Activated CD4-positive, CD25-positive, alpha-beta regulatory T cell treated with anti-CD3 and anti-CD28 coated beads, Interleukin-2, amount 50 U/mL, for 72 hours (primary cell): ENCODE data around the gene TNS4.

Source experiments
- DNase-seq: peaks from one replicate; pipeline ENCODE4 v3.0.0; 2021

The TNS4 gene

DNA sequence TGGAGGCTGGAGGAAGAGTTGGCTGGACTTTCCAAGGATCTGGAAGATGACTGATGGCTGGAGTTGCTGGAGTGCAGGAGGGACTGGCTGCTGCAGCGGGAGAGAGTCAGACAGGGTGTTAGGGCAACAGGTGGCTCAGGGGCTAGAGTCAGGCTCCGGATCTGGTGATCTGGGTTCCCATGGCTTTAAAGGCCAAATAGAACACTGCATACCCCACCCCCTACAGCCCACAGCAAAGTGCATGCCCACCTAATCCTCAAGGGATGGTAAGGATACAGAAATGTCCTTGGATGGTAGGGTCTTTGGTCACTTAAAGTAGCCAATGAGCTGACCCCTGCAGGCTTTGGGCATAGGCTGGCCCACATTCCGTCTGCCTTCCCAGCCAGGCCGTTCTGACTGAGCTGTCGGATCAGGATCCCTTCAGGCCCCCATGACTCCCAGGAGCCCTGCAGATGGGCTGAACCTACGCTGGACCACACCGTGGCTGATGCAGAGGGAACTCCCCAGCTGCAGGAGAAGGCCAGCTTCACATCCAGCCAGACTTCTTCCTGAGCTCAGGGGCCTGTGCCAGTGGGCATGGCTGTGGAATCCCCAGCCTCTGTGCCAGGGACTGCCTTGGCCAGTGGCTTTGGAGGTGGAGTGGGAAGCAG lies 13.9 kb downstream of the TNS4 start:
- DNase-seq, result no peak

DNA sequence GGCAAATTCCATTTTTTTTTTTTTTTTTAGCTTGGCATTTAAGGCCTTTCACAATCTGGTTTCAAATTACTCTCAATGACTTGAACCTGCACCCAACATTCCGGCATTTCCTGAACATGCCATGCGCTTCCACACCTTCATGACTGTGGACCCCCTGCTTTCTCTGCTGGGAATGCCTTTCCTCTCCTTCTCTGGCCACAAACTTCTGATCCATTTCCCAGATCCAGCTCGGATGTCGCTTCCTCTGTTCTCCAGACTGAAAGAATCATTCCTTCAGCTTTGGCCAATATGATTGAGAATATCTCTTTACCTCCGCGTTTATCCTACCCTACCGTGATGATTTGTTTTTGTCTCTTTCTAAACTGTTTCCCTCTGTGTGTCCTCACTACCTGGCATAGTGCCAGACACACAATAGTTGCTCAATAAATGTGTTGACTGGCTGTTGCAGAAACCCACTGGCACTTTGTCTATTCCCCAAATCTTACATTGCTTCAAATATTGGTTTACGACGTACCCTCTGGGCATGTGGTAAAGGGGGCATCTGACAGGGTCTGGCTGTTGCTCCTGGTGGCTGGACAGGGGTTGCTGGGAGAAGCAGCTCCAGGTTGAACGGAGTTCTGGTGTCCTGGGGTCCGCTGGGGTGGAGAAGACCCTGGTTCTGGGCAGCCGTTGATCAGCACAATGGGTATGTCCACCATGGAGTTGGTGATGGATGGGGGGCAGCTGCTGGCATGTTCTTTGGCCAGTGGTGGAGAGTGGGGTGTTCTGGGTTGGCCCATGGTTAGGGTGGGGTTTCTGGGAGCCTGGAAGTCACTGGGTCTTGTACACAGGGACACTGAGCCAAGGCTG lies 14.7 kb downstream of the TNS4 start:
- no peak for DNase-seq

DNA sequence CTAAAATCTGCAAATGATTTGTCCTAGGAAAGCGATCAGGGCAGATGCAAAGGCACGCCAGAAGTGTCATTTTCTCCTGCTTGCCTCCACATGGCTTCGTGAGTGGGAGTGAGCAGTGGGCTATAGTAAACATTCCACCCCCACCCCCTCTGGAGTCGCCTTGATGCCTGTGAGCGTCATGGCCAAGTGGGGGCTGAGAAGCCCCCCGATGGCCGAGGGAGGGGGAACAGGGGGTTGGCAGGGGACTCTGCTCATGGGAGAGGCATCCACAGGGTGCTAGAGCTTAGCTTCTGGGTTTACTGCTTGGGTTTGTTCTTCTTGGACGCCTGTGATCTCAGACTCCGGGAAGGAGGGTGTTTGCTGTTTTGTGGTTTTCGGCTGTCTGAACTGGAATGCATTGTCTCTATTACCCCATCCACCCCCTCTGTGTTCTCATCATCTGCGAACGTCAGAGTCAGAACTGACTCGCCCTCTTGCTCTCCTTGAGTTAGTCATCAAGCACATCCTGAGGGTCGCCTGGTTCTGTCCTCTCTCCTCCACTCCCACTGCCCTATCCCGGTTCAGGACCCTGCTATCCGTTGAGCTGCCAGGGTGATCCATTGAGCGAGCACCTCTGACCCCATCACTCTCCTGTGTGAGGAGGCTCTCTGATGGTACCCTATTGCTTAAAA lies 15.4 kb downstream of the TNS4 start:
- DNase-seq, result no peak

DNA sequence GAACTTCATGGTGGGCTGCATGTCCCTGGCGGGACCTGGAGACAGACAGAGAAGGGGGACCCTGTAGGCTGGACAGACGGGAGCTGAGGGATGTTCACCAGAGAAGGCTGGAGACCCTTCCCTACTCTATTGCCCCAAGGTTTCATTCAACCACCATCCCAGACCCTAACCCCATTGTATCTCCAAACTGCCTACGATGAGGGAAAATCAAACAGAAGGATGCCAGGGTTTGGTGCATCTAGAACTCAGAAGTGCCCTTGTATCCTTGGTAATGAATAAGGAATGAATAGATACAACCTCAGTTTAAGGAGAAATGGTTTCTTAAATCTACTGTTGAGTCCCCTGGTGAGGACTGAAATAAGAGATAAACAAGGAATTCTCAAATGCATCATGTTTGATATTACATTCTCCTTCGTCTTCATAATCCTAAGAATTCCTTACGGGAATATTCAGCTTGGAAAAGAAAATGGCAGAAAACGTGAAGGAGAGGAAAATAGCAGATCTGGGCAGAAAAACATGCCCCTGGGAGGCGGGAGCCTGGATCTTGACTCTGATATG lies 16.4 kb downstream of the TNS4 start:
- no peak for DNase-seq

DNA sequence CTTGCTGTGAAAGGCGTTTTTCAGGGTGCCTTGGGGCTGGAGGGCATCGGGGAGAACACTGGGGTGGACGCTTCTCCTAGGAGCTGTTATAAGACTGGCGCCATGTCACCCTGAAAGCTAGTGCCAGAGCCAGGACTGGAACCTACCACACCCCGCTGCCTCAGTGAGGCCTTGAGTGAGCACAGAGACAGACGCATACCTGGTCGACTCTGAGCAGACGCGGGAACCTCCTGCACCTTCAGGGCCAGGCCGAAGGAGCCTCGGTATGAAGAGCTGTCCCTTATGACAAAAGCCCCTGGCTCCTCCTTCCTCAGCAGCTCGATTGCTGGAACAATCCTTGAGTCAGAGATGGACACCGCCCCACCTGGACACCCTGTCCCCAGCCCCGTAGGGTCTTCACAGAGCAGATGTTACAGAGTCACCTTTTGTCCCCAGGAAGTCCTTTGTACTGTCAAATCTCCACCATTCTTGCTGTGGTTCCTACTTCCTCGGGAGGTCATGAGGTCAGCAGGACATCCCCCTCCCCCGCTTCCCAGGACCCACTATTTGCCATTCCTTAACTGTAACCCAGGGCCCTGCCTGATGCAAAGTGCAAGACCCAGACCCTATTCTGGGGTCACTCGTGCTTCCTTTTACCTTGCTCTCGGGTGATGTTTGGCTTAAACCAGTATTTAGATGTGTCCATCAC lies 17.0 kb downstream of the TNS4 start:
- DNase-seq, result no peak

DNA sequence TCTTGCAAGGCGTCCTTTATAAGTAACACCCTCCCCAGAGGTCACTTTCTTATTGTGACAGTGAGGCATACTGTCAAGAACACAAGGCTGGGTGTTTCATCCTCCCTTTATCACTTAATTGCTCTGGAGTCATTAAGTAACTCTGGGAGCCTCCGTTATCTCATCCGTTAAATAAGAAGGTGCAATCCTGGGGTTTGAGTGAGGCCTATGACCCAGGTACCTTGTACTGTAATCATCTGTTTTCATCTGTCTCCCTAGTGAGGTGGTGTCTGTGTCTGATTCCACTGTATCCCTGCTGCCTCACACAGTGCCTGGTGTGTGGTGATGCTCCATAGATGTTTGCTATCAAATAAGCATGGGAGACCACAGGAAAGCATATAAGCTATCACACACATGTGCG lies 17.7 kb downstream of the TNS4 start:
- DNase-seq, result no peak

DNA sequence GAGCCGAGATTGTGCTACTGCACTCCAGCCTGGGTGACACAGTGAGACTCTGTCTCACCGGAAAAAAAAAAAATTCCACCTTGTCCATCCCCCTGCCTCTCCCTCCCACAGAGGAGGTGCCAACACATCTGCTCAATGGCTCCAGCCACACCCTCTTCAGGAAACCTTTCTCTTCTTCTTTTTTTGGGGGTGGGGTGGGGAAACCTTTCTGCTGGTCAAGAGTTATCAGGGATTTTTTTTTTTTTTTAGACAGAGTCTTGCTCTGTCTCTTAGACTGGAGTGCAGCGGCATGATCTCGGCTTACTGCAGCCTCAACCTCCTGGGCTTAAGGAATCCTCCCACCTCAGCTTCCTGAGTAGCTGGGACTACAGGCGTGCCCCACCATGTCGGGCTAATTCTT lies 18.7 kb downstream of the TNS4 start:
- DNase-seq, result no peak

DNA sequence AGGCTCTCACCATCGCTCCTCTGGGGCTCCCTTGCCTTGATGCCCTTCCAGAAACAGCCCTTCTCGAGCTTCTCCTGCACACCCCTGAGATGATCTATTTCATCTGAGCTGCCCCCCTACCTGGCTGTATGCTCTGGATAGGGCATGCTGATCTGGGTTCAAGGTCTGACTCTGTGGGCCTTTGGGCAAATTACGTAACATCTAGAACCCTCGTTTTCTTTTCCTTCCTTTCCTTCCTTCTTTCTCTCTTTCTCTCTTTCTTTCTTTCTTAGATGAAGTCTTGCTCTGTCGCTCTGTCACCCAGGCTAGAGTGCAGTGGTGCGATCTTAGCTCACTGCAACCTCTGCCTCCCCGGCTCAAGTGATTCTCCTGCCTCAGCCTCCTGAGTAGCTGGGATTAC lies 20.3 kb downstream of the TNS4 start:
- DNase-seq, result no peak

DNA sequence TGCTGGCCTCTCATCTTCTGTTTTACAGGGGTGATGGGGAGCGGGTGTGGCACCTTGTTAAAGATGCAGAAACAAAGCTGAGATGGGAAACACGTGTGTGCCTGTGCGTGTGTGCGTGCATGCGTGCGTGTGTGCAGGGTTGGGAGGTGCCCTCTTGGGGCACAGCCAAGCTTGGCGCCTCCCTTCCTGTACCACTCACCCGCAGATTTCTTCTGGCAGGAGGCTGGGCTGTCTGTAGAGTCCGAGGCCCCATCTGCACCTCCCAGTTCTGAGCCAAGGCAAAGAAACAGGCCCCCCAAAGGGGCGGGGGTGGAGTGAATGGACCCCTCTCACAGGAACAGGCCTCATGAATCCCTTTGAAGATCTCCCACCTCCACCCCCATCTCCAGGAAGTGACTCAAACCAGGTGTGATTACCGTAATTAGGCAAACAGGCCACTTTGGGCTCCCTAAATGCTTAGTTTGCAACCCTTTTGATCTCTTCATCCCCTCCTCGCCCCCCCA lies 20.9 kb downstream of the TNS4 start:
- DNase-seq, result peak; percentile 71

DNA sequence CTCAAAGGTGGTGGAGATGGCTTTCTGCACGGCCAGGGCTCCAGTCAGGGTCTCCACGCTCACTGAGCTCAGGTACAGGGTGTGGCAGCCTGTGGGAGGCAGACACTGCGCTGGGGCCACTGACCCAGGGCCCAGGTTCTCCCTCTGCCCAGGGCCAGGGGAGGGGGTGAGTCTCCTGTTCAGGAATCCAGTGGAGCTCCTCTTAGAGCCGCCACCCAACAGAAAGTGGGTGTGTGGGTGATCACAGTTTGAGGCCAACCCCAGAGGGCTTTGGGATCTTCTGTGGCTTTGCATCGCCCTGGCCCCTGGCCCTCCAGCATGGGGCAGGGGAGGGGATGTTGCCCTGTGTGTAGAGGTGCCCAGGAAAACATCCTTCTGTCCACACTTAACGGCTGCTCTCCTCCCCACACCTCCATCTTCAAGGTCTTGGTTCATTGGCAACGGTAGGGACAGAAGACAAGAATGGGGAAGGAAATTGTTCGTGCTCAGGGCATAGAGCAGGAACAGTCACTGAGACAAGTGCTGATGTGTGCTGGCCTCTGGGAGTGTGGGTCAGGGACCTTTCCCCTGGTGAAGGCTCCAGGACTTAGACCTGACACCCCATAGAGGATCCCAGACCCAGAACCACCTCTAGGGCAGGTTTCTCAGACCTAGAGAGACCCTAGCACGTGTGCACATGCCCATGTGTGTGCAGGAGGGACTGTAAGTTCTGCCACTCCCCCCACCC lies 21.5 kb downstream of the TNS4 start:
- DNase-seq, result no peak

DNA sequence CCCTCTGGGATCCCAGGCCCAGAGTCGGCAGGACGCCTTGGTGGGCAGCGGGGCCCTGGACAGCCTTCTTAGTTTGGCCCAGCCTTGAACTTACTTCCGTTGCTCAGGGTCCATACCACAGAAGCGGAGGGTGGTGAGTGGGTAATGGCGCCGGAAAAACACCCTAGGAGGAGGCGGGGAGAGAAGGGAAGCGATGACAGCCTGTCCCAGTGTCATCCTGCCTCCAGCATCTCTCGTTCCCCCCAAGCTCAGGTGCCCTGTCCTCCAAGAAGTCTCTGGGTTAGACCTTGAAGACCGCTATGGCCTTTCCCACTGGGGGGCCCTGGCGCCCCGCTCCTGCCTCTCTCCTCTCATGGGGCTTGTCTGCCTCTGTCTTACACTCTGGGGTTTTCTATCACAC lies 22.9 kb downstream of the TNS4 start:
- DNase-seq, result no peak

DNA sequence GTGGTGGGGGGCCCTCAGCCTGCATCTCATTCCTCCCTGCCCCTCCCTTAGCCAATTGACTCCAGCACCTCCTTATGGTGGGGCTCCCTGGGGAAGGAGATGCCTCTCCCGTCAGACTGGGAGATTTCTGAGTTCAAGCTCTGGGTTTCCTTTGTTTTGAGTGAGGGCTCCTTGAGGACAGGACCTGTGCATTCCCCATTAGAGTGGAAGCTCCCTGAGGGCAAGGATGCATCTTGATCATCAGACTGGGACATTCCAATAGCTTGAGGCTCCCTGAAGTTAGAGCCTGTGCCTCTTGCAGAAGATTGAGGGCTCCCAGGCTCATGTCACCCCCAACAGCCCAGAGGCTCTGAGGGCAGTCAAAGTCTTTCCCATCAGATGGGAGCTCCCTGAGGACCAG lies 23.6 kb downstream of the TNS4 start:
- no peak for DNase-seq

DNA sequence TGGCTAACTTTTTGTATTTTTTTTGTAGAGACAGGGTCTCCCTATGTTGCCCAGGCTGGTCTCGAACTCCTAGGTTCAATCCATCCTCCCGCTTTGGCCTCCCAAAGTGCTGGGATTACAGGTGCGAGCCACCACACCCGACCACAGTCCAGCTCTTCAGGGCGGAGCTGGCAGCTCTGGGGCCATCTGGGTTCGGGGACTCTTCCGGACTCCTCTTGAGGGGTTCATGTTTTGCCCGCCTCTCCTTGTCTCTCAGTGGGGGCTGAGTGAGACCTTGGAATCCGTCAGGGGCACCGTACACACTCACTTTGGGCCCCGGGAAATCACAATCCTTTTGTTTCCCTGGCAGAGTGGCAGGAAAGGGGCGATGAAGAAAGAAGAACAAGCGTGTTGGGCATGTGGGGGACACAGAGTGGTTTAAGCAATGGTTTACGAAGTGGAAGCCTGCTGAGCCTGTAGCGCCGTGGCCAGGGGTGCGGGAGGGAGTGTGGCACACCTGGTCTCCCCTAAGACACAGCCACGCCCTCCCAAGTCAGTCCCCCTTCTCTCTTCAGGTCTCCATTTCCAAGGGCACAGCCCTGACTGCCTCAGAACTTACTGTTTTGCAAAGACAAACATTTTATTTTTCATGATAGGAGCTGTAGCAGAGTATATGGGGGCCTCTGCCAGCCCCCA lies 26.1 kb downstream of the TNS4 start:
- no peak for DNase-seq

DNA sequence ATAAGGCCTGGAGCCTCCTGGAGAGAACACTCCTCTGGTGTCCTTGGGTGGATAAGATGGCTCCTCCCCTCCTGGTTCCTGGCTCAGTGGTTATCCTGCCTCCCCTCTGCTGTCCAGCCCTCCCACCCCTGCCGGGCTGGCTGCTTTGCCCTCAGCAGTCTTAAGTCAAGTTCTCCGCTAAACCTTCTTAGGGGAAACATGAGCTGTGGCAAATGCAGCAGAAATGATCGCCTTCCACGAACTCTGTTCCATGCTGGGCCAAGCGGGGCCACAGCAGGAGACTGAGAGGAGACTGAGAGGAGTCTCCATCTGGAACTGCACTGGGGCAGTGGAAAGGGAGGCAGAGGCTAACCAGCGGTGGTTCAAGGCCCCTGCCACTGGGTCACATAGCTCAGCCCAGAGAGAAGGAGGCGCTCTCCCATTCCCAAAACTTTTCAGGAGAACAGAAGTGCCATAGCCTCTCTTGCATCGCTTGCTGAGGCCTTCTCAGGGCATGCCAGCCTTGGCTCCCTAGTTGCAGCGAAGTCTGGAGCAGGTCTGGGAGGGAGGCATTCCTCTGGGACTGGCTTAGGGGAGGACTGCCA lies 26.9 kb downstream of the TNS4 start:
- DNase-seq, result no peak

DNA sequence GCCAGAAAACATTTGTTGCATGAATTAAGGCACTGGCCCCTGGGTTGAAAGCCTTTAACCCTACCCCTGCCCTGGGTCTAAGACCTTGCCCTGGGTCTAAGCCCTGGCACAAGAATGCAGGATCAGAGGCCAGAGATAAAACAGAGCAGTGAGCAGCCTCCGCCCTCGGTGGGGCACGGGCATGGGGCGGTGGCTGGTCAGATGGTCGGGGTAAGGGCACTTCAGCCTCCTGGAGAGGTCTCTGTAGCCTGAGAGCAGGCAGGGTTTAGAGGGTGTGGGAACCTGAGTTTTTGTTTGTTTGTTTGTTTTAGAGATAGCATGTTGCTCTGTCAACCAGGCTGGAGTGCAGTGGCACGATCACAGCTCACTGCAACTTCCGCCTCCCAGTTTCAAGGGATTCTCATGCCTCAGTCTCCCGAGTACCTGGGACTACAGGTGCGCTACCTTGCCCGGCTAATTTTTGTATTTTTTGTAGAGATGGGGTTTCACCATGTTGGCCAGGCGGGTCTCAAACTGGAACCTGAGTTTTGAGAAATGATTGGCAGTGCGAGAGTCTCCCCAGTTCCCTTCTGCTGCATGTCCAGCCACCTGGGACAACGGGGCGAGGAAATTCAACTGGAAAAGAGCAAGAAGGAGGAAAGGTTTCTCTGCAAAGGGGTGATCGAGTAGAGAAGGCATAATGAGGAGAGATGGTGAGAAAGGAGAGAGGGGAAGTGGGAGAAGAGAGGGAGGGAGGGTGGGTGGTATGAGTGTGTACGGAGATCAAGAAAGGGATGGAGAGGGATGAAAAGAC lies 27.7 kb downstream of the TNS4 start:
- no peak for DNase-seq

DNA sequence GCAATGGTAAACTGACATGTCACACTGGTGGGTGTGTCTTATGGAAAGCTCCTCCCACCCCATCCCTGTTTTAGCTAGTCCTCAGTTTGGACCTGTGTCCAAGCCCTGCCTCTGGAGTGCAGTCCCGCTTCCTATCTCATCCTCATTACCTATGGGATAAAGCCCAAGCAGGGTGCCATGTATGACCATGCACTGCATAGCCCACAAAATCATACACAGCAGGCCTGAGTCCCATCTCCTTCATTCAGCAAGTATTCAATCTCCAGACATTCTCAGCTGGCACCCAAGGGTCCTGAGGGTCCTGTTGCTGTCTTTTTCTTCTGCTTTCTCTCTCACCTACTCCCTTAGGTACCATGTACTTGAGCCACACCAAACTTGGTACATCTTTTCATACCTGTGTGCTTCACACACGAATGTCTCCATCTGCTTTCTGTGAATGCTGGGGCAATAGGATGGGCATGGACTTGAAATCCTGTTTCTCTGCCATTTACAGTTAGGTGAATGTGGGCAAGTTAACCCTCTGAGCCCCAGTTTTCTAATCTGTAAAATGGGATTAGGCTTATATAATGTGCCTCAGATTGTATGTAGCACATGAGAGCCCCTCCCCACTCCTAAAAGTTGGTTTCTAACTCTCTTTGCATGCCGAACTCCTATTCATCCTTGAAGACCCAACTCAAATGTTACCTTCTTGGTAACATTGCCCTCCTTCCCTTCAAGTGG lies 28.5 kb downstream of the TNS4 start:
- no peak for DNase-seq

DNA sequence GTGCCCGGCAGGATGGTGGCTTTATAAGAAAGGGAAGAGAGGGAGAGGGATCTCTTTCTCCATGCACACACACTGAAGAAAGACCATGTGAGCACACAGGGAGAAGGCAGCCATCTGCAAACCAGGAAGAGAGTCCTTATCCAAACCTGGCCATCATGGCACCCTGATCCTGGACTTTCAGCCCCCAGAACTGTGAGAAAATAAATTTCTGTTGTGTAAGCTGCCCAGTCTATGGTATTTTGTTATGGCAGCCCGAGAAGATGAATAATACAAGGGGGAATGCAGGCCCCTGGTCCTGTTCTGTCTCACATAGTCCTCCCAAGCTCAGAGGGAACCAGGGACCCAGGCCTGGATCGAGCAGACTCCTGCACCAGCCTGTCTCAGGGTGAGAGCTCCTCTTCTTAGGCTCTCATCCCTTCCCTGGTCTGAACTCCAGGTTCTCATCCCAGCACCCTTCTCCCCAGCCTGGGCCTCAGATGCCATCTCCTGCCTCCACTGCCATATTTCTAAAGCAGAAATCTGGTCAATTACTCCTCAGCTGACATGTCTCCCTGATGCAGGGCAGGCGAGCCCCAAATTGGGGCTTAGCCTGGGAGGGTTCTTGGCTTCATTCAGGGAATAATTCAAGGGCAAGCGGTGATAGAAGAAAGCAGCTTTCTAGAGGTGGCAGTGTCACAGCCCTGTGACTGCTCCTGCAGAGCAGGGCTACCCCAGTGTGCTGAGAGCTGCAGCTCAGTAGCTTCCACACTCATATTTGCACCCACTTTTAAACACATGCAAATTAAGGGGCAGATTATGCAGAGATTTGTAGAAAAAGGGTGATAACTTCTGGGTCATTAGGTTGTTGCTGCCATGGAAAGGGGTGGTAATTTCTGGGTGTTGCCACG lies 29.3 kb downstream of the TNS4 start:
- DNase-seq, result no peak
